H1 (cell line): Measurements from ENCODE around the gene ZNF496.

Experiments
- KDM1A ChIP-seq: fragments of 200-600, 300-600 bp; sonication (generic); IDR thresholded peaks from 2 replicates; pipeline ENCODE4 v1.7.1; 2016; ENCODE audit warnings: mild to moderate bottlenecking, low read length, borderline replicate concordance
- POLR2A ChIP-seq, 2 experiments: IDR thresholded peaks; 1 replicate in 1 of 2; 2 replicates in 1 of 2; pipeline ENCODE4 v1.6.1; 2011; ENCODE audit warnings: low read depth in 2 of 2, low read length in 2 of 2, mild to moderate bottlenecking in 2 of 2; ENCODE audit errors: control extremely low read depth in 1 of 2
- RBBP5 ChIP-seq: IDR thresholded peaks from 2 replicates; pipeline ENCODE4 v1.7.1; 2012; ENCODE audit warnings: low read depth, mild to moderate bottlenecking, inconsistent platforms, low read length, moderate library complexity, borderline replicate concordance
- RFX5 ChIP-seq: IDR thresholded peaks from 2 replicates; pipeline ENCODE4 v1.6.1; 2011; ENCODE audit warnings: low read depth, low read length, improper control_type of control experiment, borderline replicate concordance
- RXRA ChIP-seq: IDR thresholded peaks from 2 replicates; pipeline ENCODE4 v1.6.1; 2011; ENCODE audit warnings: low read depth, mild to moderate bottlenecking, low read length, moderate library complexity; ENCODE audit not compliant: insufficient read depth
- TF ChIP-seq, protein P1 (sequence below), 3 experiments: IDR thresholded peaks; 1 replicate in 2 of 3; 2 replicates in 1 of 3; pipeline versions ENCODE4 v1.5.1 to v1.6.1; 2011; ENCODE audit warnings: low read length in 3 of 3, mild to moderate bottlenecking in 3 of 3, inconsistent platforms in 2 of 3, low read depth in 1 of 3, moderate library complexity in 1 of 3; ENCODE audit not compliant: insufficient read depth in 1 of 3; ENCODE audit errors: control extremely low read depth in 1 of 3

DNA sequence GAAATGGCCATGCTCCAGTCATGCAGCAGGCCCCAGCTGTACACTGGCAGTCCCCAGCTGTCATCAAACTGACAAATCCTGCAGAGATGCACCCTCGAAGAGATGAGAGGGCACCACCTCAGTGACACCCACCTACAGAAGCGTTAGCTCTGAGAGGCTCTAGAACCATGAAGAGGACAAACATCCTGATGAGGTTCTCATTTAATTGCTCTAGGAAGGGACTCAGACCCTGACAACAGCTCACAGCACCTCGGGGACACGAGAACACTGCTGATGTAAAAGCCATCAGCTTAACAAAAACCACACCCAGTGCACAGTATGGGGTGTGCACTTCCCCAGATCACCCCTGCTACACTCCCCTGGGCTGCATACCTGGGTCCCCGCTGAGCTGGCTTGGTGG lies 3.4 kb downstream of the ZNF496 start:
- TF ChIP-seq, protein P1, sequence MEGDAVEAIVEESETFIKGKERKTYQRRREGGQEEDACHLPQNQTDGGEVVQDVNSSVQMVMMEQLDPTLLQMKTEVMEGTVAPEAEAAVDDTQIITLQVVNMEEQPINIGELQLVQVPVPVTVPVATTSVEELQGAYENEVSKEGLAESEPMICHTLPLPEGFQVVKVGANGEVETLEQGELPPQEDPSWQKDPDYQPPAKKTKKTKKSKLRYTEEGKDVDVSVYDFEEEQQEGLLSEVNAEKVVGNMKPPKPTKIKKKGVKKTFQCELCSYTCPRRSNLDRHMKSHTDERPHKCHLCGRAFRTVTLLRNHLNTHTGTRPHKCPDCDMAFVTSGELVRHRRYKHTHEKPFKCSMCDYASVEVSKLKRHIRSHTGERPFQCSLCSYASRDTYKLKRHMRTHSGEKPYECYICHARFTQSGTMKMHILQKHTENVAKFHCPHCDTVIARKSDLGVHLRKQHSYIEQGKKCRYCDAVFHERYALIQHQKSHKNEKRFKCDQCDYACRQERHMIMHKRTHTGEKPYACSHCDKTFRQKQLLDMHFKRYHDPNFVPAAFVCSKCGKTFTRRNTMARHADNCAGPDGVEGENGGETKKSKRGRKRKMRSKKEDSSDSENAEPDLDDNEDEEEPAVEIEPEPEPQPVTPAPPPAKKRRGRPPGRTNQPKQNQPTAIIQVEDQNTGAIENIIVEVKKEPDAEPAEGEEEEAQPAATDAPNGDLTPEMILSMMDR (IDR thresholded peaks at IDR 0.05; ENCODE audit: control extremely low read depth in 1 of 3, insufficient read depth in 1 of 3, low read depth in 1 of 3, low read length in 3 of 3) = no peak
- TF ChIP-seq RFX5 (no peak), RXRA (no peak), KDM1A (no peak), POLR2A (IDR thresholded peaks at IDR 0.05; ENCODE audit: control extremely low read depth in 1 of 2, low read depth in 2 of 2, low read length in 2 of 2) (no peak), RBBP5 (no peak)
